Endothelial cell of umbilical vein (primary cell): ENCODE measurements around the gene ARHGAP42.

Experiments
- CTCF ChIP-seq, 2 donors: IDR thresholded peaks; 1 replicate in 1 of 2; 2 replicates in 1 of 2; pipeline ENCODE4 v1.5.1; 2011; ENCODE audit warnings: low read length in 2 of 2, mild to moderate bottlenecking in 2 of 2, moderate library complexity in 2 of 2, control low read depth in 1 of 2, inconsistent platforms in 1 of 2, low read depth in 1 of 2; ENCODE audit not compliant: insufficient read depth in 1 of 2; ENCODE audit errors: extremely low read depth in 1 of 2
- EZH2 ChIP-seq: IDR thresholded peaks from 2 replicates; pipeline ENCODE4 v1.6.1; 2012; ENCODE audit warnings: borderline replicate concordance, low read depth, mild to moderate bottlenecking, moderate library complexity, low read length, inconsistent platforms; ENCODE audit not compliant: severe bottlenecking
- FOS ChIP-seq: IDR thresholded peaks from 2 replicates; pipeline ENCODE4 v1.6.1; 2011; ENCODE audit warnings: mild to moderate bottlenecking, low read length, moderate library complexity, borderline replicate concordance; ENCODE audit not compliant: insufficient read depth
- GATA2 ChIP-seq: IDR thresholded peaks from 2 replicates; pipeline ENCODE4 v1.7.0; 2011; ENCODE audit warnings: low read depth, mild to moderate bottlenecking, moderate library complexity, mixed read lengths, low read length; ENCODE audit not compliant: insufficient read length, insufficient read depth
- JUN ChIP-seq: IDR thresholded peaks from 2 replicates; pipeline ENCODE4 v1.6.1; 2011; ENCODE audit warnings: borderline replicate concordance, low read depth; ENCODE audit not compliant: insufficient read length, insufficient read depth
- MAX ChIP-seq: IDR thresholded peaks from 2 replicates; pipeline ENCODE4 v1.6.1; 2011; ENCODE audit not compliant: insufficient read depth, insufficient read length
- MYC ChIP-seq: IDR thresholded peaks from one replicate; pipeline ENCODE4 v1.6.1; 2011; ENCODE audit warnings: mild to moderate bottlenecking, low read depth, low read length
- POLR2A ChIP-seq: IDR thresholded peaks from 2 replicates; pipeline ENCODE4 v1.6.1; 2012; ENCODE audit warnings: low read depth, mild to moderate bottlenecking, control low read depth, low read length
- POLR2AphosphoS5 ChIP-seq: IDR thresholded peaks from 2 replicates; pipeline ENCODE4 v1.6.1; 2012; ENCODE audit warnings: low read depth, mild to moderate bottlenecking, control low read depth, low read length, moderate library complexity; ENCODE audit not compliant: insufficient read depth

- TF ChIP-seq POLR2A = no peak
- no peak for TF ChIP-seq CTCF (IDR thresholded peaks at IDR 0.05; ENCODE audit: extremely low read depth in 1 of 2, insufficient read depth in 1 of 2, low read depth in 1 of 2, low read length in 2 of 2)
- no peak for TF ChIP-seq POLR2AphosphoS5
- no peak for TF ChIP-seq MYC
- no peak for TF ChIP-seq EZH2
- no peak for TF ChIP-seq FOS
- TF ChIP-seq MAX = no peak
- no peak for TF ChIP-seq JUN
- no peak for TF ChIP-seq GATA2
Observed at GRCh38 chr11:100978442-100978841, 291.4 kb downstream of the ARHGAP42 start.
